ENCODE data around the gene AFG1L. TPM values are rescaled to one million over a fixed set of nuclear protein-coding genes. Genes with fewer than 3 reads are reported as not detected.

AFG1L gene
- total and polyA plus RNA-seq, 11 donors, result 1.9 to 16.6 (median 10.9) TPM

DNA sequence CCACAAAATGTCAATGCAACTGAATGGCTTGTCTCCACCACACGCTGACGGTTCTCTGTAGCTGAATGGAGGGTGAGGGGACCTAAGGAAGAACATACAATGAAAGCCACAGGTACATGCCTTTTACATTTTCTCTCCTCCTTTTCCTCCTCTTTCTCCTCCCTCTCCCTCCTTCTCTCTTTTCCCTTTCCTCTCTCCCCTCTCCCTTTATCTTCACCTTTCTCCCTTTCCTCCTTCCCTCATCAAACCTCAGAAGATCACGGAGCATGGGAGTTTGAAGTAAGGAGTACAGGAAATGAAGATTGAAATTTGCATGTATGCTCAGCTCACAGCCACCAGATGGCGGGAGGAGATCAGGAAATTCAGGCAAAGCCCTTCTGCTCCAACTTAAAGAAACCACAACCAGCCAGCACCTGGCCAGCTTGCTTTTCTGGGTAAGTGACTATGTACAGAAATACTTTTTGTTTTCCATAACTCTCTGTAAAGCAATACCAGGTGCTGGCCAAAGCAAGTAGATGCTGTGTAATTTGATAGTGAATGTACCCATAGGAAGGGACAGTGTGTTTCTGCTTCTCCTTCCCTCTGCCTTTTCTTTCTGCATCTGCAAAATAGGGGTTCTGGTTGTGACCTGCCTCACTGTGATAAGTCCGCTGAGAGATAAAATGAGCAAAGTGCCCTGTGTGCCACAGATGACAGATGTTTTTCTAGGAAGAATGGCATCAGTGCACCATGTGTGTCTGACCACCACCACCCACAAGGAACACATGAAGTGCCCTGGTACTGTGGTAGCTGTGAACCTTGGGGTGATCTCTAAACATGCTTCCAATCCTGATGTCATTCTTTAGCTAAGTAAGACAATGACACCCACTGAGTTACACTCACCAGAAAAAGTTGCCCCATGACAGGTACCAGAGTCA is 247.2 kb downstream of the AFG1L start:
- no peaks in the 10 kb centered on the region for H3K36me3 ChIP-seq
- no peak overlapping the region for H3K4me3 ChIP-seq
- 9 to 14% (median 11%) methylated on average over 5 of the region's 5 CpGs for WGBS, 4 donors
- intact Hi-C loops (cut with DNase I), result loop anchor here (1.0 to 10.0 kb wide), 16 partner anchors 240 to 843 kb away; partner anchors contain the start of gene CD164 (in 2 of the 10)
- H3K9me3 ChIP-seq, result peaks cover 0 to 10% (median 2%) of the 10 kb centered on the region in 12 donors
- peaks cover 0 to 14% (median 0%) of the 10 kb centered on the region in 12 donors for H3K4me1 ChIP-seq
- TF ChIP-seq POLR2A (IDR thresholded peaks at IDR 0.05), result no peak
- TF ChIP-seq, protein P1, sequence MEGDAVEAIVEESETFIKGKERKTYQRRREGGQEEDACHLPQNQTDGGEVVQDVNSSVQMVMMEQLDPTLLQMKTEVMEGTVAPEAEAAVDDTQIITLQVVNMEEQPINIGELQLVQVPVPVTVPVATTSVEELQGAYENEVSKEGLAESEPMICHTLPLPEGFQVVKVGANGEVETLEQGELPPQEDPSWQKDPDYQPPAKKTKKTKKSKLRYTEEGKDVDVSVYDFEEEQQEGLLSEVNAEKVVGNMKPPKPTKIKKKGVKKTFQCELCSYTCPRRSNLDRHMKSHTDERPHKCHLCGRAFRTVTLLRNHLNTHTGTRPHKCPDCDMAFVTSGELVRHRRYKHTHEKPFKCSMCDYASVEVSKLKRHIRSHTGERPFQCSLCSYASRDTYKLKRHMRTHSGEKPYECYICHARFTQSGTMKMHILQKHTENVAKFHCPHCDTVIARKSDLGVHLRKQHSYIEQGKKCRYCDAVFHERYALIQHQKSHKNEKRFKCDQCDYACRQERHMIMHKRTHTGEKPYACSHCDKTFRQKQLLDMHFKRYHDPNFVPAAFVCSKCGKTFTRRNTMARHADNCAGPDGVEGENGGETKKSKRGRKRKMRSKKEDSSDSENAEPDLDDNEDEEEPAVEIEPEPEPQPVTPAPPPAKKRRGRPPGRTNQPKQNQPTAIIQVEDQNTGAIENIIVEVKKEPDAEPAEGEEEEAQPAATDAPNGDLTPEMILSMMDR (IDR thresholded peaks at IDR 0.05), result peak; percentile 68 to 92 (median 89)
- no peaks in the 10 kb centered on the region for H3K27me3 ChIP-seq
- DNase-seq (peak; percentile 61 to 76 (median 70)), ATAC-seq (peak; percentile 54 to 86 (median 80))
- H3K27ac ChIP-seq, result no peak overlapping the region

DNA sequence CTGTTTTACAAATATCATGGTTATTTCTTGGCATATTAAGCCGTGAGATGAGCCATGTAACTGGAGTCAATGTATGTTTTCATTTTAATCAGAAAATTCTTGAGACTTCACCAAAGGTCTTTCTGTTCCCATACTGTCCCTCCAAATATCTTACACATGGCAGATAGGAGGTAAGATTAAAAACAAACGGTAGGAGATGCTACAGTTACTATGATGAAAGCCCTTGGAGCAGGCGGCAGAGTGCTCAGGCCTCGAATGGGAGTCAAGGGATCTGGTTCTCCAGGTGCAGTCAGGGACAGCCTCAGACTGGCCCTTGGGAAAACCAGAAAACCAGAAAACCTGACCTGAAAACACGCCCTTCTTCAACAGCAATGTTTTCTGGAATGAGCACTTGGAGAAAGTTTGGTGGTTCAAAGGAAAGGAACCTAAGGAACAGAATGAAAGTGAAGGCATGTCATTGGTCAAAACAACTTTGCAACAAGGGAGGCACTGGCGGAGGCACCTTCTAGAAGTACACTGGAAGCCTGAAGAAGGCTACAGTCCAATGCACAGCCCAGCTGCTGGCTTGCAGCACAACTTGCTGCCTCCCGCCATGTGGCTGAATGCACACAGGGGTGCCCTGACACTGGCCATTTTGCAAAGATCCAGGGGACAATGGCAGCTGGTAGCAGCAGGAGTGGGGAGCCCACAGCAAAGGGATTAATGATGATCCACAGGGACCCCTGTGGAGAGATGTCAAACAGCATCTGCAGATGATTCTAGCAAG is 248.5 kb downstream of the AFG1L start:
- Histone ChIP-seq H3K4me3 (no peak overlapping the region), H3K4me1 (peaks cover 0 to 15% (median 0%) of the 10 kb centered on the region in 12 donors), H3K27me3 (no peaks in the 10 kb centered on the region), H3K27ac (no peak overlapping the region), H3K36me3 (no peaks in the 10 kb centered on the region), H3K9me3 (peaks cover 0 to 10% (median 2%) of the 10 kb centered on the region in 12 donors)
- intact Hi-C loops (cut with DNase I), result loop anchor here (2.0 to 10.0 kb wide), 12 partner anchors 239 to 841 kb away; partner anchors contain the start of gene CD164 (in 2 of the 10)
- 80 to 85% (median 83%) methylated on average over 7 of the region's 7 CpGs for WGBS, 4 donors
- no peak for ATAC-seq
- TF ChIP-seq, protein P1 (IDR thresholded peaks at IDR 0.05), result no peak
- no peak for TF ChIP-seq POLR2A (IDR thresholded peaks at IDR 0.05)
- no peak for DNase-seq

DNA sequence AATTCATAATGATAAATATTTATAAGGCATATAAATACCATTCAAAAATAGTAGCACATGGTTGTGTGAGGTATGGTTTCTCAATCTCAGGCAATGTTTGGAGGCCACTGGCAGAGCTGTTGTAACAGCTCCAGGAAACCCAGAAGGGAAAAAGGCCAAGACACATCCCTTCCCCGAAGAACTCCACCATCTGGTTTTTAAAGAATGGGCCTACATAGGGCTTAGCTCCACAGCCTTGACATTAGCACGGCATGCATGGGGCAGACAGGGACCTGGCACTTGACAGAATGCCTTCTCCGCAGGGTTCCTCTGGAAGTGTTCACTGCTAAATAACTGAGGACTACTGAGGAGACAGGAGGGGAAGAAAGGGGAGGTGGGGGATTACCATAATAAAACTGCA is 249.8 kb downstream of the AFG1L start:
- peaks cover 0 to 8% (median 2%) of the 10 kb centered on the region in 12 donors for H3K9me3 ChIP-seq
- TF ChIP-seq, protein P1 (IDR thresholded peaks at IDR 0.05), result no peak
- TF ChIP-seq POLR2A (IDR thresholded peaks at IDR 0.05), result no peak
- peak overlapping the region in 1 of 12 donors; percentile 52 for H3K27ac ChIP-seq
- intact Hi-C loops (cut with DNase I), result loop anchor here in 9 of 10 donors (2.0 to 10.0 kb wide), 8 partner anchors 238 to 840 kb away; partner anchors contain the start of gene CD164 (in 2 of the 9)
- no peaks in the 10 kb centered on the region for H3K27me3 ChIP-seq
- H3K36me3 ChIP-seq, result no peaks in the 10 kb centered on the region
- DNase-seq (no peak), ATAC-seq (no peak)
- 58 to 71% (median 63%) methylated on average over 3 of the region's 3 CpGs for WGBS, 4 donors
- peaks cover 0 to 15% (median 0%) of the 10 kb centered on the region in 12 donors for H3K4me1 ChIP-seq
- no peak overlapping the region for H3K4me3 ChIP-seq

Measured in heart left ventricle (tissue), 16 donors.